HCT116 (cell line): ENCODE results near the gene ADD2. TPM values are rescaled to one million over a fixed set of nuclear protein-coding genes. Genes with fewer than 3 reads are reported as not detected.

ENCODE experiments used
- ATAC-seq: fragments of 200-7000 bp; cut with Tn5 transposase; 2 replicates; pipeline ENCODE4 v1.9.1; 2020; ENCODE audit warnings: mild to moderate bottlenecking, moderate library complexity
- BruUV-seq: library from RNA; stranded (reverse); fragments of 400-500 nt; replicated peaks from 2 replicates; lab custom pipeline; 2021; lab: Mats Ljungman, UMichigan
- CTCF ChIA-PET: fragments of 300-600 bp; sonication (Branson Sonifier 250); formaldehyde crosslinking; loops from one replicate; lab custom pipeline; 2021; ENCODE audit warnings: antibody characterized with exemption; lab: Charles Lee
- POLR2A ChIA-PET: fragments of 300-600, 350-600 bp; sonication (Branson Sonifier 250); formaldehyde crosslinking; loops from one replicate; lab custom pipeline; 2021; ENCODE audit warnings: antibody characterized with exemption; lab: Charles Lee
- RAD21 ChIA-PET, 2 experiments: fragments of 300-600 bp; sonication (Branson Sonifier 250); formaldehyde crosslinking; loops; one replicate each; lab custom pipeline; 2023; ENCODE audit warnings: low total read pairs in 2 of 2; ENCODE audit not compliant: uncharacterized antibody in 2 of 2, unreplicated experiment in 2 of 2, low non-redundant PET in 1 of 2; lab: Charles Lee
- DNase-seq: peaks from one replicate; pipeline ENCODE4 v3.0.0-alpha.2; 2010; ENCODE audit warnings: low read depth, low spot score
- H2AFZ ChIP-seq: fragments of 200-600 bp; shearing (Covaris generic), sonication (generic); 2 replicates; pipeline ENCODE4 v1.6.1; 2017; ENCODE audit warnings: low read depth, mixed run types, mixed read lengths, antibody characterized with exemption, low read length; ENCODE audit not compliant: poor library complexity, severe bottlenecking
- H3K27ac ChIP-seq: 2 replicates; pipeline ENCODE4 v1.5.1; 2012; ENCODE audit warnings: low read depth, low read length
- H3K27me3 ChIP-seq: fragments of 200-600 bp; sonication (generic); 2 replicates; pipeline ENCODE4 v1.6.1; 2016; ENCODE audit warnings: mixed run types, low read length, mixed read lengths; ENCODE audit not compliant: insufficient read depth
- H3K36me3 ChIP-seq, 2 experiments: fragments of 200-500 bp in 1 of 2; fragments of 200-600 bp in 1 of 2; sonication (Bioruptor generic) in 1 of 2; sonication (generic) in 1 of 2; 2 replicates each; pipeline versions ENCODE4 v1.5.1 to v1.6.1; 2014 to 2016; ENCODE audit warnings: low read length in 2 of 2, inconsistent platforms in 1 of 2, mixed read lengths in 1 of 2, mixed run types in 1 of 2; ENCODE audit not compliant: insufficient read depth in 2 of 2, control insufficient read depth in 1 of 2
- H3K4me1 ChIP-seq, 2 experiments: fragments of 200-600 bp in 1 of 2; sonication (generic) in 1 of 2; 2 replicates each; pipeline versions ENCODE4 v1.5.1 to v1.6.1; 2012 to 2017; ENCODE audit warnings: low read length in 2 of 2, inconsistent platforms in 1 of 2, mild to moderate bottlenecking in 1 of 2, mixed read lengths in 1 of 2, mixed run types in 1 of 2, moderate library complexity in 1 of 2; ENCODE audit not compliant: insufficient read depth in 2 of 2, control insufficient read depth in 1 of 2
- H3K4me2 ChIP-seq: fragments of 200-600 bp; sonication (generic); 2 replicates; pipeline ENCODE4 v1.6.1; 2017; ENCODE audit warnings: mixed run types, low read length, mixed read lengths
- H3K4me3 ChIP-seq, 2 experiments: fragments of 200-600 bp in 1 of 2; sonication (generic) in 1 of 2; replicated peaks in 1 of 2; 2 replicates each; pipeline ENCODE4 v1.5.1; 2011 to 2016; ENCODE audit warnings: low read length in 2 of 2, control low read depth in 1 of 2, low read depth in 1 of 2, mild to moderate bottlenecking in 1 of 2, mixed read lengths in 1 of 2, mixed run types in 1 of 2
- H3K79me2 ChIP-seq: fragments of 200-600 bp; sonication (generic); 2 replicates; pipeline ENCODE4 v1.6.1; 2017; ENCODE audit warnings: mild to moderate bottlenecking, mixed run types, low read length, moderate library complexity, mixed read lengths; ENCODE audit not compliant: insufficient read depth
- H3K9ac ChIP-seq: fragments of 200-600 bp; sonication (generic); 2 replicates; pipeline ENCODE4 v1.6.1; 2016; ENCODE audit warnings: low read length, mixed read lengths
- H3K9me2 ChIP-seq: fragments of 200-600 bp; sonication (generic), shearing (Covaris generic); 2 replicates; pipeline ENCODE4 v1.6.1; 2017; ENCODE audit warnings: mixed run types, mild to moderate bottlenecking, moderate library complexity; ENCODE audit not compliant: insufficient read depth
- H3K9me3 ChIP-seq, 2 experiments: fragments of 200-500 bp in 1 of 2; fragments of 200-600 bp in 1 of 2; sonication (Bioruptor generic) in 1 of 2; sonication (generic) in 1 of 2; 2 replicates each; pipeline ENCODE4 v1.6.1; 2014 to 2017; ENCODE audit warnings: low read length in 2 of 2, mixed read lengths in 2 of 2, inconsistent platforms in 1 of 2, low read depth in 1 of 2, mild to moderate bottlenecking in 1 of 2, mixed run types in 1 of 2, moderate library complexity in 1 of 2; ENCODE audit not compliant: control insufficient read depth in 1 of 2, insufficient read depth in 1 of 2
- H4K20me1 ChIP-seq: fragments of 200-600 bp; sonication (generic), shearing (Covaris generic); 2 replicates; pipeline ENCODE4 v1.6.1; 2017; ENCODE audit warnings: mixed run types, mild to moderate bottlenecking, moderate library complexity; ENCODE audit not compliant: insufficient read depth
- ELF1 ChIP-seq: IDR thresholded peaks from 2 replicates; pipeline ENCODE4 v1.6.1; 2012; ENCODE audit warnings: low read depth, borderline replicate concordance
- JUND ChIP-seq: IDR thresholded peaks from 2 replicates; pipeline ENCODE4 v1.6.1; 2012
- MAX ChIP-seq: IDR thresholded peaks from 2 replicates; pipeline ENCODE4 v1.6.1; 2012
- POLR2A ChIP-seq: IDR thresholded peaks from 2 replicates; pipeline ENCODE4 v1.7.0; 2011; ENCODE audit warnings: borderline replicate concordance; ENCODE audit not compliant: insufficient read depth, insufficient read length; ENCODE audit errors: extremely low read depth
- POLR2AphosphoS5 ChIP-seq: IDR thresholded peaks from 2 replicates; pipeline ENCODE4 v1.6.1; 2011; ENCODE audit warnings: mild to moderate bottlenecking, low read depth, low read length, moderate library complexity
- REST ChIP-seq: IDR thresholded peaks from 2 replicates; pipeline ENCODE4 v1.6.1; 2012; ENCODE audit warnings: low read depth
- SRF ChIP-seq: IDR thresholded peaks from 2 replicates; pipeline ENCODE4 v1.6.1; 2012; ENCODE audit warnings: low read depth
- intact Hi-C: fragments of 100-400 bp; cut with micrococcal nuclease; formaldehyde crosslinking; loops from 2 replicates; pipeline ENCODE4 v1.10.0; 2022
- total RNA-seq: library from RNA; stranded (reverse); gene quantifications from one replicate; pipeline ENCODE4 v1.2.1, GENCODE V29; 2021; ENCODE audit not compliant: unreplicated experiment

The ADD2 gene
- total RNA-seq, 1 experiment from 2014 or later, result 0.15 TPM

GRCh38 chr2:70716951-70717350 lies 51.0 kb downstream of the ADD2 start:
- CTCF ChIA-PET, result no interaction called here
- no peak for ATAC-seq
- H3K79me2 ChIP-seq, result no peaks in the 10 kb centered on the region

More at GRCh38 chr2:70716951-70717350, 51.0 kb downstream of the ADD2 start:
- POLR2A ChIA-PET, result no interaction called here
- H4K20me1 ChIP-seq, result no peaks in the 10 kb centered on the region
- H3K4me2 ChIP-seq, result no peak overlapping the region
- no TSS peak for BruUV-seq
- H3K4me1 ChIP-seq, result no peaks in the 10 kb centered on the region
- intact Hi-C loops, result no loop called here
- no peaks in the 10 kb centered on the region for H3K9me2 ChIP-seq
- TF ChIP-seq REST (no peak), ELF1 (no peak), SRF (no peak), JUND (no peak), POLR2A (no peak), POLR2AphosphoS5 (no peak), MAX (no peak)
- H3K27ac ChIP-seq, result no peak overlapping the region
- H3K9me3 ChIP-seq, result no peaks in the 10 kb centered on the region
- H3K9ac ChIP-seq, result no peak overlapping the region
- no peak overlapping the region for H3K4me3 ChIP-seq
- no peaks in the 10 kb centered on the region for H3K36me3 ChIP-seq
- RAD21 ChIA-PET, result no interaction called here
- H3K27me3 ChIP-seq, result peaks cover 5% of the 10 kb centered on the region; the same call in 1 of the 2 replicates
- no peak for DNase-seq
- H2AFZ ChIP-seq, result no peak overlapping the region
